ENCODE measurements around the gene LRRC17.
A peak's percentile ranks its signal among the peaks of the same experiment; 100 is the strongest.

Gene LRRC17, protein sequence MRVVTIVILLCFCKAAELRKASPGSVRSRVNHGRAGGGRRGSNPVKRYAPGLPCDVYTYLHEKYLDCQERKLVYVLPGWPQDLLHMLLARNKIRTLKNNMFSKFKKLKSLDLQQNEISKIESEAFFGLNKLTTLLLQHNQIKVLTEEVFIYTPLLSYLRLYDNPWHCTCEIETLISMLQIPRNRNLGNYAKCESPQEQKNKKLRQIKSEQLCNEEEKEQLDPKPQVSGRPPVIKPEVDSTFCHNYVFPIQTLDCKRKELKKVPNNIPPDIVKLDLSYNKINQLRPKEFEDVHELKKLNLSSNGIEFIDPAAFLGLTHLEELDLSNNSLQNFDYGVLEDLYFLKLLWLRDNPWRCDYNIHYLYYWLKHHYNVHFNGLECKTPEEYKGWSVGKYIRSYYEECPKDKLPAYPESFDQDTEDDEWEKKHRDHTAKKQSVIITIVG

DNA sequence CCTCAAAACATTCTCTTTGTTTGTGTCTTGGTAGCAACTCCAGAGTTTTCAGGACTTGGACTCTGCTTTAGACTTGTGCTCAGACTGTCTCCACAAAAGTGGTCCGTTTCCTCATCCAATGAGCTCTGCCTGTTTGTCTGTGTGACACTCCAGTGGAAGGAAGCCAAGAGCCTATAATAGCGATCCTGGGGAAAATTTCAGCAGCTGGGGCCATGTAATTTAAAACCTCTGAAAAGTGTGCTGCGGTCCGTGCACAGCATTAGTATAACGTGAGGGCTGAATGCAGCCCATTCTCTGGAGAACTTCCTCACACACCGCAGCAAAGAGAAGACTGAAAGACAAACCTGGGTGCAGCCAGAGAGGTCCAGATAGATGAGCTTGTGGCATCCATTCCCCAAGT is at the start of gene LRRC17:
LRRC17 (plus strand) TSS at position 259 of the 400 bp plus-strand sequence. CDS start 20,914 bp downstream, outside the sequence.
- peak; percentile 72 for DNase-seq

DNA sequence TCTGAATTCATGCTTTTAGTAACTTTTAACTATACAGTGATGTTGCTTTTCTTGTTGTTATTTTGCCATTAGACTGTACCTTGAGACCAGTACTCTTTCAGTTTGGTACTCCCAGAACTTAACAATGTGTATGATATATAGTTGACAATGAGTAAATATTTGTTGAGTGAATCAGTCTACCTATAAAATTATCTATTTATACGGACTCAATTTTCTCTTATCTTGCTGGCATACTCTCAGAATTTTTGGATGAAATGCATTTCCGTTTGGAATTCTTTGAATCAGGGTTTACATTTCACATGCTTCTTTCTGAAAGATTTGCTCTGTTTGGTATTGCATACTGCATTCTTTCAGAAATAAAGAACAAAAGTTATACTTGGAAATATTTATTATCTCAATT is 47.8 kb upstream of the LRRC17 start:
- no peak for DNase-seq

DNA sequence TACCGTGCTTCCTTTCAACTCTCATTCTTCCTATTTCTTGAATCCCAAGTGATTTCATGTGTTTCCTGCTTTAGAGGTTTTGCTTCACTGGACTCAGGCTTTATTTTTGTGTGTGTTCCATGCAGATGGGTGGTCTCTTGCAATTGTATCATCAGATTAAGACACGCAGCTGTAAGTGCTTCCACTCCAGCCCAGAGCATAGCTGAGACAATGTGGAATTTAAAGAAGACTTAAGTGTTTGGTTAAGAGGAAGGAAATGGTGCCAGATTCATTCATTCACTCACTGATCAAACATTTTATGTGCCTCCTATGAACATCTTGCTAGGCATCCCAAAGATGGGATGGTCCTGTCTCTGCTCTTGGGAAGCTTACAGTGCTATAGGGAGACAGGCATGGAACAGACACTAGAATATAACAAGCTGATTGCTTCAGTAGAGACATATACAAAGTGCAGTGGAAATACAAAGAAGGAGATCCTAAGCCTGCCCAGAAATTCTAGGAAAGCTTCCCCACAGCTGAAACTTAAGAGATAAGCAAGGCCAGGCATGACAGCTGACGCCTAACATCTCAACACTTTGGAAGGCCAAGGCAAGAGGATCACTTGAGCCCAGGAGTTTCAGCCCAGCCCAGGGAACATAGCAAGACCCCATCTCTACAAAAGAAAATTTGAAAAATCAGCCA is 46.1 kb upstream of the LRRC17 start:
- DNase-seq: no peak

DNA sequence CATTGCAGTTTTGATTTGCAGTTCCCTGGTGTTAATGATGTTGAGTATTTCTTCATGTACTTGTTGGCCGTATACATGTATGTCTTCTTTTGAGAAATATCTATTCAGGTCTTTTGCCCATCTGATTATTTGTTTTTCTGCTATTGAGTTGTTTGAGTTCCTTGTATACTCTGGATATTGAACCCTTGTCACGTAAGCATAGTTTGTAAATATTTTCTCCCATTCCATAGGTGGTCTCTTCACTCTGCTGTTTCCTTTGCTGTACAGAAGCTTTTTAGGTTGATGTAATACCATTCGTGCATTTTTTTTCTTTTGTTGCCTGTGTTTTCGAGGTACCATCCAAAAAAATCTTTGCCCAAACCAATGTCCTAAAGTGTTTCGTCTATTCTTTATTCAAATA is 43.6 kb upstream of the LRRC17 start:
- DNase-seq: no peak

DNA sequence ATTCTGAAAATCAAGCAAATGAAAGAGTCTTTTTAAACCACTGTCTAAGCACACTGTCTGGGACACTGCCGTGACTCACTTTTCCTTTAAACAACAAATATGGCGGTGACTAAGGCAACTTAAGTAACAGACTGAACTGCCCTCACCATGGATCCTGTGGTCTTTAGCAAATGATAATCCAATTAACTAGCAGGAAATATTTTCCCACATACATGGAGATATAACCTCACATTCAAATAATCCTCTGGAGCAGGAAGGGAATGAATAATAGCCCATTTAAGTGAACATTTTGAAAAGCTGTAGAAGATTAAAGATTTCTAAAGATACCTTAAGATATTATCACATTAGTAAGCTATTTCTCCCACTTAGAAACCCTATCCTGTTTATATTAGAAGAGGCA is 40.3 kb upstream of the LRRC17 start:
- DNase-seq: no peak

DNA sequence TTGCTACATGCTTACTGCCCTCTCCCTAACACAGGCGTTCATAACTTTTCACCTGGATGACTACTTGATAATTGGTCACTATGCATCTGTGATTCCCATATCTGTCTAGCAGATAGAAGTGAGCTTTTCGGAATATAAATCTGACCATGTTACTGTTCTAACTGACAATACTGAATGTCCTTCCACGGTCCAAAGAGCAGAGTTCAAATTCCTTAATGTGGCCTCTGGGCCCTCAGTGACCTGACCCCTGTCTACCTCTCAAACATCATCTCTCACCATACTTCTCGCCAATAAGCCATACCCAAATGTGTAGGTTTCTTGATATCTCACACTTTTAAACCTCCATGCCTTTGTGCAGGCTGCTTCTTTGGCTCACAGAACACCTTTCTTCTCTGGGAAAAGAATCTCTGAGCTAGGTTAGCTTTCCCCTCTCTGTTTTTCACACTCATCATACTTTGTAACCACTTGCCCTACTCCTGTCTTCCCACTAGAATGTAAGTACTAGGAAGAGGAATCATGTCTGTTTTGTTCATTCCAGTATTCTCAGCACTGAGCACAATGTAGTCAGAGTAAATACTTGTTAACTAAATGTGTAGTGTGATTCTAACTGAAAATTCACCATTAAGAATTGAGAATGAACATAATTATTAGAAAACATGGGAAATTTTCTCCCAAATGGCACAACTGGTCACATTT is 39.2 kb upstream of the LRRC17 start:
- DNase-seq: no peak

DNA sequence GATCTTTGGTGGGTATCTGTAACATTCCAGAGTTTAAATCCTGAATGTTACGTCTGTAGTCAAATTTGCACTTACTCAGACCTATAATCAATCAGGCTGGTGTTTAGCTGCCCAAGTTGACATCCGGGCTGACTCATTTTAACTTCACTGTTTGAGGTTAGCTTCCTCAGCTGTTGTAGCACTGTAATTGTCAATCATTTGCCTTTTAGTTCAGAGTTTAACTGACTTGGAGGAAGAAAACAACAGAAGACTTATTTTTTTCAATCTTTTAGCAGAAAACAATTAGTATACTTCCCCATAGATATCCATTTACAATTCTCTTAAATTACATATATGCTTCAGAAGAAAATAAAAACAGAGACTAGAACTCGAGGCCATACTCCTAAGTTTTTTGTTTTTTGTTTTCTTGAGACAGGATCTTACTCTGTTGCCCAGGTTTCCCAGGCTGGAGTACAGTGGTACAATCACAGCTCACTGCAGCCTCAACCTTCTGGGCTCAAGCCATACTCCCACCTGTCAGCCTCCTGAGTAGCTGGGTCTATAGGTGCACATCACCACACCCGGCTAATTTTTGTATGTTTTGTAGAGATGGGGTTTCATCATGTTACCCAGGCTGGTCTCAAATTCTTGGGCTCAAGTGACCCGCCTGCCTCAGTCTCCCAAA is 38.5 kb upstream of the LRRC17 start:
- no peak for DNase-seq

DNA sequence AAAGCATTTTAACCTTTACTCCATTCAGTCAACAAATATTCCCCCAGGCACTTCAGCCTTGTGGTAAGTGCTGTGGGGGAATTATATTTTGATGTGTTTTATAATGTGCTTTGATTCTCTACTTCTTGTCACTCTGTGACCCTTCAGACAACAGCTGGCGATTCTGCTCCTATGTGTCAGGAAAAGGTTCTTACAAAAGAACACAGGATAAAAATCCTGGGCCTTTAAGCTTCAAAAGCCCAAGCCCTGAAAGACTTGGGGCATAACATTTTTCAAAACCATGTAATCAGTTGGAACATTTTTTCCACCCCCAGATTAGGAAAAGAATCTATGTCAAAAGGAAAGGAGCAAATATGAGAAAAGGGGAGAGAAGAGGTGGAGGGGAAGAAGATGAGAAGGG is 37.8 kb upstream of the LRRC17 start:
- no peak for DNase-seq

DNA sequence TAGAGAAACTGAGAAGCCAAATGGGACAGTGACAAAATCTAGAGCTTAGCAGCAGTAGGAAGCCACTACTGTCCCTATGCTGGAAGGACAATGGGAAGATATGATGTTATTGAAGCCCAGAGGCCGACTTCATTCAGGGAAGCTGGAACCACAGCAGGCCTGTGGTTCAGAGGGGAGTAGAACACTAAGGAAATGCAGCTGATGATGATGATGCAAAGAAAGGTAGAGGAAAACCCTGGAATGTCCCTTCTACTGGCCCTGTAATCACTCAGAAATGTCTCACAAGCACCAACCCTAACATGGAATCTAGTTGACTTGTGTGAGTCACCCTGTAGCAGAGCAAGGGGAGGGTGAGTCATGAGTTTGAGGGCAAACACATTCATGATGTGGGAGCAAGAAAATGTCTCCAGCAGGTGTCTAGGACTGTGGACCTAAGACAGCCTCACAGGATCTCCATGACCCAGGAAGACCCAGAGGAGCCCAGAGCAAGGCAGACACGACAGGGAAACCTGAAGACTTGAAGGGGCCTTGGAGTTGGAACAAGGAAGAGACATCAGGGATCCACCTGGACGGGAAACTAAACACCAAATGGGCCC is 37.0 kb upstream of the LRRC17 start:
- no peak for DNase-seq

DNA sequence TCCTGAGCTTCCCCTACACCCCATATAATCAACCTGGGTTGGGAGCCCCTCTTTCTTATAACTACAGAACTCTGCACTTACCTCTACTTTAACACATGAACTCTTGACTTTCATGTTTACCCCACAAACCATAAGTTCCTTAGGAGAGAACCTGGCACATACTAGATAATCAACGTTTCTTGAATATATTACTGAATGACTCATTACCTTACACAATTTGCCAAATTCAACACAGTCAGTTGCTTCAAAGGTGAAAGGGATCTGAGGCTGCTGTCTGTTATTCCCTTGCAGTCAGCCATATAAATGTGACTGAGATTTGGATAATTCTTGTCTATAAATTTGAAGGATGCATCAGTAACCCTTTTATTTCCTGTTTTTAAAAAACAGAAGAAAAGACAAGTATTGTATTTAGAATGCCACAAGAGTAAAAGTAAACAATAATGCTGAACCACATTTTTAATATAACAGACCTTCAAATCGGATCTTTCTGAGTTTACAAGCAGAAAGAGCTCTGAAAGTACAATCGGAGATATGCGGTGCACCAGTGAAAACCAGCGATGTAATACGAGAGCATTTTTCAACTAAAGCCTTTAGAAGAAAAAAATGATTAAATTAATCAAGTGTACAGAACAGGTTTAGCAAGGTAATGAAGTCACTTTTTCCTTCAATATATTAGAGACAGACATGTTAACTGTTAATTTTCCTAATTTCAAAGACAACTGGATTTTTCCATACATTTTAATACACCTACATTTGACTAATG is 29.5 kb upstream of the LRRC17 start:
- no peak for DNase-seq

DNA sequence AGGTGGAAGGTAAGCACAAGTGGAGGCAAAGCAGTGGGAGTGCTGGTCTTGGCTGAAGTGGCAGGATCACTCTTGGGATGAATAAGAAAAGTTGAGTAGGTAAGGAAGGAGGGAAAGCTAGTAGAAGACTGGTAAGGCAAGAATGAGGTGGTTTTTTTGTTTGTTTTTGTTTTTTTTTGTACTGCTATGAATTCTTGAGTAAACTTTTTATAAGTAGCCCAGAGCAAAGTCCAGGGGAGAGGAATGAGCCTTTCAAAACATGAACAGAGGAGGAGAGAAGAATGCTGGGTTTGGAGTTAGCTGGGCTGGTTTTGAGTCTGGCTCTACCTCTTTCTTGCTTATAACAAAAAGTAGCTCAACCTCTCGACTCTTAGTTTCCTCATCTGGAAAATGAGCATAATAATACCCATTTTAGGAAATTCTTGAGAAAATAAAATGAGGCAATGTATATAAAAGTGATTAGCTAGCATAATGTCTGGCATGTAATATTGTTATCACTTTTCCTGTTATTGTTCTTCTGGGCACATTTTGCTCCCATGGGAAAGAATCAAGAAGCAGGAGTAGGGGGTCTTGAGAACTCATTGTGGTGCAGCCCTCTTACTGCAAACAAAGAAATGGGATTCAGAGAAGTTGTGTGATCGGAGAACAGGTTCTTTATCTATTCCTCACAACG is 24.1 kb upstream of the LRRC17 start:
- DNase-seq: no peak

DNA sequence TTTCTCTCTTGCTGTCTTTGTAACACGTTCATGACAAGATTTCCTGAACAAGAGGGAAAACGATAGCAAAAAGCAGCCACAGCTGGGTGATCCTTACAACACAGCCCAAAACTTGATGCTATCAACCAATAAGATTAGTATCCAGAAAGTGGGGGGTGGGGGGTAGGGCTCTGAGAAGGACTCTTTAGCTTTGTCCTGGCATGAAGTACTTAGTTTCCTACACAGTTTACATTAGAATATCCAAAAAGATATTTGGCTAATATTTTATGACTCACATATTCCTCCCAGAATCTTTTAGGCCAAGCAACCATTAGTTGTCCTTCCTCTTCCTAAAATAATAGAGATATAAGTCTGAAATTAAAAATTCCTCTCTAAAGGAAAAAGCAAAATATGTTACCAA is 22.9 kb upstream of the LRRC17 start:
- DNase-seq: no peak

DNA sequence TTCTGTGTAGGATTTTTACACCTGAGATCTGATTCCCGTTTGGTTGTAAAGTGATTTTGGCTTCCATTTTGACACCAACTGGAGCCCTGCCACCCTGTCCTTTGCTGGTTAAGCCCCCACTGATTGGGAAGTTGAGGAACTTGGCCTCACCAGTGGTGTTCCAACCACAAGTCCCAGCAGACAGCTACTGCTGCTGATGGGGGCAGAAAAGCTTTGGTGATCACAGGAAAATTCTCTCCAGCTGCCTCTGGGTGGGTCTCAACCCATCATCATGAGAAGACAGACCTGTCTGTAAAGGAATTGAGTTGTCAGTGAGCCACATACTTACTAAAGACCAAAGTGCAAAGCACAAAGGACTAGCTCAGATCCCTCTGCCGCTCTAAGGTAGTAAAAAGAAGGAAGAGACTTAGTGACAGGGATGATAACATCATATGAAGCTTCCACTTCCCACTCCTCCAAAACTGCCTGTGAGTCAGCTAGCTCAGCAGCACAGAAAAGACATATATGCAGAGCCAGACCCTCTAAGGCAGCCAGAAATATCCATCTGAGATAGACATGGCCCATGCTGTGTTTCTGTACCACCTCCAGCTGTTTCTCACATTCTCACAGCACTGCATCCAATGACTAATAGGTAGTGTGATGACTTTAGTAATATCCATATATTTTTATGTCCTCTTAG is 22.4 kb upstream of the LRRC17 start:
- no peak for DNase-seq

DNA sequence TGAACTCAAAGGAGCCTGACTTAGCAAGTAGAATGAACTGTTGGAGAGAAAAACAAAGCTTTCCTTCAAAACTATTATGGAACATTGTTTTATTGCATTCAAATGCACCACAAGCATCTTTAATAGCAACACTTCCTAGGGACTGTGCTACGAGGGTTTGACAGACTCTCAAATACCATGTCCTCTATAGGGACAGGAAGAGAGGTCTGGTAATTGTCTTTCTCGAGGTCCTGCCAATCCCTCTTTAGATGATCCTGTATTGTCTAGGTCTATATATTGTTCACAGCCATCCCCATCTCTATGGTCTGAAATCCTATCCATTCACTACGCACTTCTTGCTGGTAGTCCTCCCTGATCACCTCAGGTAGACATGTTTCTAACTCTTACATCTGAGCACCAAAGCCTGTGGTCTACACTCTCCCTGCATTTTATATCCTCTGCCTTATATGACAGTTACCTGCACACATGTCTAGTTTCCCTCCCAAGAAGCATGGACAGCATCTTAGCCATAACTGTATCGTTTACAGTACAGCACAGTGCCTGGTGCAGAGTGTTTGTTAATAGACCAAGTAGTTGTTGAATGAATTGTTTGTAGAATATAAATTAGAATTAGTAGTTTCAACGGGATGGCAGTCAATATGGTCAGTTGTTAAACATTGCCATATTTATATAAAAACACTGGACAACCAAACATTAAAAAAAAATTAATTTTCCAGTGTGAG is 21.7 kb upstream of the LRRC17 start:
- DNase-seq: no peak

DNA sequence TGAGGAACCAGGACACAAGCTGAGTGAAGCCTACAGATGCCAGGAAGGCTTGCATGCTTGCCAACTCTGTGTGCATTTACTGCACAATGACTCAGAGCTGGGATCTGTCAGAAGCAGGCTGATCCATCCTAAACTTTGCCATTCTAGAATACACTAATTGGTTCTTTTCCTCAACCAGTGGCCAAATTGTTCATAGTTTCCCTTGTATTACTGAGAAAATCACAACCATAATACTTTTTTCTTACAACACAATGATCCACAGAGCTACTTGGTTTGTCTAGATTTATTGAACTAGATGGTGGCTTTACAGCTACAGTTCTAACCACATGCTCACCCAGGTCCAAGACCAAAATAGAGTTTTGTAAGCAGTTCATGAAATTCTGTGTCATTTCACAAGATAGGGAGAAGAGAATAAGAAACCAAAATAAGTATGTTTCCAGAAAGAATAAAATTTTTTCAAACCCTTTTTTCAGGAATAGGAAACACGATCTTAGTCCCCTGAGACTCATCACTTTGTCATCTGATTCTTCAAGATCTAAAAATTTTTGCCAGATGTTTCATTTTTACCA is 21.0 kb upstream of the LRRC17 start:
- DNase-seq: no peak

DNA sequence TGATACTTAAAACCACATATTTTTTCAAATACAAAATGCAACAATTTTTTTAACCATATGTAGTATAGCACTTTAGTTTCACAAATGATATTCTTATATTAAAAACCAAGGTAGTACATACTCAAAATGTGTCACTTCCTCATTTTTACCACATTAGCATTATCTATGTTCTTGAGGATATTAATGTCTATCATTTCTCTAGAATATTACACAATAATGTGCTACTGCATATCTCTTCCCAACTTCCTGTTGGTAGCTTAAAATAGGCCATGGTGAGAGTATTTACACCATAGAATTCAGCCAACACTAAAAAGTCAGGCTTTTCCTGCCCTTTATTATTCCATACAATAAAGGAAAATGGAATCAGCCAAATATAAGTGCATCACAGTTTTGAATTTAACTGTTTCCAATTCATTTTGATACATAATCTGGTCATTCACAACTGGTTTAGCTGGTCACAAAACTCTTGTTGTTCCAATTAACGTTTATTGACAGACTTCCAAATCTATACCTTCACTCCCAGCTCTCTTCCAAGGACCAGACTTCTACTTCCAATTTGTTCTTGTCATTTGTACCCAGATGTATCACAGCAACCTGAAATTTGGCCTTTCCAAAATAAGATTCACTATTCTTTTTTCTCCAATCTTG is 20.0 kb upstream of the LRRC17 start:
- no peak for DNase-seq

DNA sequence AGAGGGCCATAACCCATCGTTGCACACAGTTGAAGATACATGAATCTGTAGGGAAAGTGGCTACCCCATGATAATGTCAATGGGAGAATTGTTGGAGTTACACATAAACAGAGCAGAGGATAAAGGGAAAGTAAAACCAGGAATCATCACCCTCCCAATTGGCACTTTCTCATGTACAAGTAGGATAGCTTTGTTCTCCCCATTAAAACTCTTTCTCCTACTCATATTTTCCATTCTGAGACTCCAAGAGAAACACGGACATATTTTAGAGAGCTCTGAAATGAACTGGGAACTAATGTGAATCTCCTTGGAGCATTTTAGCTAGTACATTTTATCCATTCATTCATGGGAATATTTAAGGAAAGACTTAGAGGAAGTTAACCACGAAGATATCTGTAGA is 17.2 kb upstream of the LRRC17 start:
- no peak for DNase-seq

DNA sequence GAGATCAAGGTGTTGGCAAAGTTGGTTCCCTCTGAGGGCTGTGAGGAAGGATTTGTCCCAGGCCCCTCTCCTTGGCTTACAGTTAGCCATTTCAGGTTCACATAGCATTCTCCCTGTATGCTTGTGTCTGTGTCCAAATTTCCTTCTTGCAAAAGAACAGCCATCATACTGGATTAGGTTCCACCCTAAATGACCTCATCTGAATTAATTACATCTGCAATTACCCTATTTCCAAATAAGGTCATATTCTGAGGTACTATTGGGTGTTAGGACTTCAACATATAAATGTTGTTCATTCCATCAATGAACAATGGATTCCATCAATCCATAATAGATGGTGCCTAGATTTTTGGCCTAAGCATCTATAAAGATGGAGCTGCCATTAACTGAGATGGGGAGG is 16.2 kb upstream of the LRRC17 start:
- no peak for DNase-seq

DNA sequence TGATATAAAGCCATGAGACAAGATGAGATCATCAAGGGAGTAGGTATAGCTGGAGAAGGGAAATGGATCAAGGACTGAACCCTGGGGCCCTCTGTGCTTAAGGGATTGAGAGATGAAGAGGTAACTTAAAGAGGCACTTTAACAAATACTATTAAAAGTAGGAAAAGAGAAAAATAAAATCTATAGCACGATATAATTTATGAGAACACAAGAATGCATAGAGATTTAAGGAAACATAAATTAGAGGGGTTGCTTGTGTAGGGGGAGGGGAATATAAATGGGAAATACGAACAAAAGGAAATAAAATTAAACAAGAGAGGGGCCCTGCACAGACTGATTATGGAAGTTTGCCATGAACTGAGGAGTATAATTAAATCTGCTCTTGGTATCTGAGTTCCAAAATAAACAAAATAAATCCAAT is 15.6 kb upstream of the LRRC17 start:
- DNase-seq: no peak
